Astrocyte (in vitro differentiated cells and primary cell): ENCODE data around the gene MAGEB17. TPM values are rescaled to one million over a fixed set of nuclear protein-coding genes. Genes with fewer than 3 reads are reported as not detected.
"Not testable (repeated sequence)": the region's sequence is repeated elsewhere in the genome, so short reads cannot be mapped to it uniquely, and the experiment has no call there.

ENCODE experiments used
- DNase-seq: peaks from one replicate; pipeline ENCODE4 v3.0.0-alpha.2; 2010; ENCODE audit warnings: low read depth
- FAIRE-seq: peaks from 2 replicates; lab custom pipeline; 2011; peaks lifted over from hg19 to GRCh38; lab: Jason Lieb, UNC
- H2AFZ ChIP-seq: 2 replicates; pipeline ENCODE4 v1.6.0; 2012; ENCODE audit warnings: low read depth, low read length, inconsistent platforms
- H3K27ac ChIP-seq: 2 replicates; pipeline ENCODE4 v1.5.1; 2011; ENCODE audit warnings: low read depth, low read length, inconsistent platforms
- H3K27me3 ChIP-seq: 2 replicates; pipeline ENCODE4 v1.6.0; 2011; ENCODE audit warnings: low read length, inconsistent platforms; ENCODE audit not compliant: insufficient read depth
- H3K36me3 ChIP-seq: 2 replicates; pipeline ENCODE4 v1.5.1; 2011; ENCODE audit warnings: low read length, inconsistent platforms; ENCODE audit not compliant: insufficient read depth
- H3K4me1 ChIP-seq: 2 replicates; pipeline ENCODE4 v1.5.1; 2011; ENCODE audit warnings: low read length, inconsistent platforms; ENCODE audit not compliant: insufficient read depth
- H3K4me2 ChIP-seq: 2 replicates; pipeline ENCODE4 v1.6.0; 2012; ENCODE audit warnings: low read length, inconsistent platforms
- H3K4me3 ChIP-seq: 2 replicates; pipeline ENCODE4 v1.5.1; 2011; ENCODE audit warnings: low read depth, mild to moderate bottlenecking, low read length, inconsistent platforms; ENCODE audit not compliant: insufficient read depth
- H3K79me2 ChIP-seq: 2 replicates; pipeline ENCODE4 v1.6.0; 2012; ENCODE audit warnings: mild to moderate bottlenecking, low read length, inconsistent platforms; ENCODE audit not compliant: insufficient read depth
- H3K9ac ChIP-seq: 2 replicates; pipeline ENCODE4 v1.6.0; 2012; ENCODE audit warnings: mild to moderate bottlenecking, low read length, inconsistent platforms
- H3K9me3 ChIP-seq: 2 replicates; pipeline ENCODE4 v1.5.1; 2012; ENCODE audit warnings: low read depth, mild to moderate bottlenecking, low read length, inconsistent platforms; ENCODE audit not compliant: insufficient read depth
- H4K20me1 ChIP-seq: 2 replicates; pipeline ENCODE4 v1.6.0; 2012; ENCODE audit warnings: low read length, inconsistent platforms; ENCODE audit not compliant: insufficient read depth
- H3K27ac Mint-ChIP-seq: one replicate; pipeline ENCODE4 v1.8.0; 2021; ENCODE audit warnings: mild to moderate bottlenecking, mixed read lengths; ENCODE audit not compliant: unreplicated experiment
- H3K27me3 Mint-ChIP-seq: one replicate; pipeline ENCODE4 v1.8.0; 2021; ENCODE audit warnings: low read depth, mixed read lengths; ENCODE audit not compliant: unreplicated experiment
- H3K36me3 Mint-ChIP-seq: one replicate; pipeline ENCODE4 v1.8.0; 2021; ENCODE audit warnings: low read depth, mixed read lengths; ENCODE audit not compliant: unreplicated experiment
- H3K4me1 Mint-ChIP-seq: one replicate; pipeline ENCODE4 v1.8.0; 2021; ENCODE audit warnings: low read depth, mixed read lengths; ENCODE audit not compliant: unreplicated experiment
- H3K4me3 Mint-ChIP-seq: one replicate; pipeline ENCODE4 v1.8.0; 2021; ENCODE audit warnings: mild to moderate bottlenecking, moderate library complexity, mixed read lengths; ENCODE audit not compliant: unreplicated experiment
- H3K9me3 Mint-ChIP-seq: one replicate; pipeline ENCODE4 v1.8.0; 2021; ENCODE audit warnings: mild to moderate bottlenecking, mixed read lengths; ENCODE audit not compliant: unreplicated experiment
- CTCF ChIP-seq: IDR thresholded peaks from 2 replicates; pipeline ENCODE4 v1.5.1; 2011; ENCODE audit warnings: low read depth, mild to moderate bottlenecking, inconsistent platforms, low read length, moderate library complexity; ENCODE audit not compliant: insufficient read depth
- EZH2 ChIP-seq: IDR thresholded peaks from 2 replicates; pipeline ENCODE4 v1.6.1; 2012; ENCODE audit warnings: mild to moderate bottlenecking, low read length, inconsistent platforms; ENCODE audit not compliant: insufficient read depth
- total RNA-seq: library from RNA; stranded (reverse); gene quantifications from 2 replicates; pipeline ENCODE4 v1.2.1, GENCODE V29; 2021

Gene MAGEB17
- total RNA-seq, 1 donor from 2014 or later, result not detected

GRCh38 chrX:16175329-16176061 lies 8.2 kb downstream of the MAGEB17 start:
- no peak overlapping the region for H2AFZ ChIP-seq
- DNase-seq (no peak), FAIRE-seq (peak; percentile 84)
- no peak overlapping the region for H3K4me3 ChIP-seq
- Mint-ChIP-seq H3K27me3 (no peaks in the 10 kb centered on the region), H3K4me3 (no peak overlapping the region), H3K27ac (no peak overlapping the region), H3K4me1 (no peaks in the 10 kb centered on the region), H3K9me3 (no peaks in the 10 kb centered on the region), H3K36me3 (no peaks in the 10 kb centered on the region)
- H3K4me1 ChIP-seq, result no peaks in the 10 kb centered on the region
- H3K9ac ChIP-seq, result no peak overlapping the region
- H3K9me3 ChIP-seq, result no peaks in the 10 kb centered on the region
- no peaks in the 10 kb centered on the region for H3K79me2 ChIP-seq
- H4K20me1 ChIP-seq, result no peaks in the 10 kb centered on the region
- TF ChIP-seq CTCF (no peak), EZH2 (no peak)
- no peak overlapping the region for H3K4me2 ChIP-seq
- H3K27me3 ChIP-seq, result no peaks in the 10 kb centered on the region
- H3K27ac ChIP-seq, result no peak overlapping the region
- no peaks in the 10 kb centered on the region for H3K36me3 ChIP-seq

DNA sequence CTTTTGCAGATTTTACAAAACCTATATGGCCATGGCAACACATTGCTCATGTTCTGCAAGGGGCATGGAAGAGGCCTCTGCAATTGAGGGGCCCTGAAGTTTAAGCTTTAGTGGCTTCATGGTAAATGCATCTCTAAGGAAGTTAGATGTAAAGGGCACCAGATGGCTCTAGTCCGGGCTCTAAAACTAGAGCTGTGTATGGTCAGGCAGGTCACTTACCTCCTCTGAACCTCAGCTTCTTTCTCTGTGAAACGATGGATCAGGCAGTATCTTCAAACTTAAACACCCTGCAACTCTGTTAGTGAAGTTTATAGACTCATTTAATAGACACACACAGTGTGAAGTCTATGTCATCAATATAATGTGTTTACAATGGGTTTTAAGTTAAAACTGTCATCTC lies 10.0 kb downstream of the MAGEB17 start:
- FAIRE-seq (peak; percentile 58), DNase-seq (no peak)
- Histone ChIP-seq H3K36me3 (no peaks in the 10 kb centered on the region), H3K27ac (no peak overlapping the region), H3K79me2 (no peaks in the 10 kb centered on the region), H3K4me1 (no peaks in the 10 kb centered on the region), H3K4me3 (no peak overlapping the region), H2AFZ (no peak overlapping the region), H3K9ac (no peak overlapping the region), H3K27me3 (no peaks in the 10 kb centered on the region), H4K20me1 (no peaks in the 10 kb centered on the region), H3K4me2 (no peak overlapping the region), H3K9me3 (no peaks in the 10 kb centered on the region)
- Mint-ChIP-seq H3K9me3 (no peaks in the 10 kb centered on the region), H3K27ac (no peak overlapping the region), H3K36me3 (no peaks in the 10 kb centered on the region), H3K4me1 (peaks cover 2% of the 10 kb centered on the region), H3K4me3 (no peak overlapping the region), H3K27me3 (no peaks in the 10 kb centered on the region)
- no peak for TF ChIP-seq EZH2
- no peak for TF ChIP-seq CTCF

GRCh38 chrX:16183843-16184242 lies 16.6 kb downstream of the MAGEB17 start:
- peaks cover 20% of the 10 kb centered on the region for H3K4me1 ChIP-seq
- H3K4me2 ChIP-seq, H3K27ac Mint-ChIP-seq, H2AFZ ChIP-seq, H3K9me3 Mint-ChIP-seq, H4K20me1 ChIP-seq, H3K27me3 Mint-ChIP-seq, H3K36me3 ChIP-seq, H3K9ac ChIP-seq, H3K27ac ChIP-seq, H3K36me3 Mint-ChIP-seq, H3K27me3 ChIP-seq, FAIRE-seq, H3K4me3 Mint-ChIP-seq, H3K4me3 ChIP-seq, H3K79me2 ChIP-seq, DNase-seq, H3K9me3 ChIP-seq: not testable (repeated sequence)
- peaks cover 21% of the 10 kb centered on the region for H3K4me1 Mint-ChIP-seq
